ENCODE measurements around the gene DEFB132. TPM values are rescaled to one million over a fixed set of nuclear protein-coding genes. Genes with fewer than 3 reads are reported as not detected.
A peak's percentile ranks its signal among the peaks of the same experiment; 100 is the strongest.

The DEFB132 gene
- total RNA-seq, 2 experiments from 2014 or later: not detected

DNA sequence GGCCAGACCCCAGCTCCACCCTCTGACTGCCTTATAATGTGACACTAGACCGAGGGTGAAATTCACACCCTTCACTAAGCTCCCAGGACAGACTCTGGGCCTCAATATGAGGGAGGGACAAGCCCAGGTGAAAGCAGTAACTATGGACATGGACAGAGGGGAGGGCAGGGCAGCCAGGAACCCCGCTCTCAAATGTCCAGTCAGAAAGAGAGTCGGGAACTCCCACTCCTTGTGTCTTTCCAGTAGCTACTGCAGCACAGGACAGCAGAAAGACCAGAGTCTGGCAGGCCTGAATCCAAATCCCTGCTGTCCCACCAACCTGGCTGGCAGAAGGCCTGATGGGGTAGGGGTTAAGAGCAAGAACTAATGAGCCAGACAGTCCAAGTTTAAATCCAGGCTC, 26.6 kb downstream of the DEFB132 start:
- intact Hi-C loops (cut with micrococcal nuclease; ENCODE audit: unreplicated experiment): no loop called here

DNA sequence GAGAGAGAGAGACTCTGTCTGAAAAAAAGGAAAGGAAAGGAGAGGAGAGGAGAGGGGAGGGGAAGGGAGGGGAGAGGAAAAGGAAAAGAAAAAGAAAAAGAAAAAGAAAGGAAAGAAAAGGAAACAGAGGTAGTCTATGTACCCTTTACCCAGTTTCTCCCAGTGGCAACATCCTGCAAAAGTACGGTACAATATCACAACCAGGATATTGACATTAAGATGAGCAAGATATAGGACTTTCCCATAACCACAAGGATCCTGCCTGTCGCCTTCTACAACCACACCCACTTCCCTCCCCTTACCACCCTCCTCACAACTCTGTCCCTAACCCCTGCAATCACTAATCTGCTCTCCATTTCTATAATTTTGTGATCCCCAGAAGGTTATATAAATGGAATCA, 29.0 kb downstream of the DEFB132 start:
- Histone ChIP-seq H3K4me2 (ENCODE audit: low read length) (no peak overlapping the region), H3K4me1 (ENCODE audit: insufficient read depth, low read length, poor library complexity, severe bottlenecking) (peaks cover 16% of the 10 kb centered on the region), H2AFZ (ENCODE audit: low read length) (no peak overlapping the region), H3K27ac (ENCODE audit: low read depth, low read length, poor library complexity, severe bottlenecking) (no peak overlapping the region), H3K79me2 (ENCODE audit: insufficient read depth, low read depth, low read length) (no peaks in the 10 kb centered on the region), H4K20me1 (ENCODE audit: insufficient read depth, low read length) (no peaks in the 10 kb centered on the region), H3K9me3 (ENCODE audit: low read length) (no peaks in the 10 kb centered on the region), H3K36me3 (ENCODE audit: insufficient read depth, low read length) (no peaks in the 10 kb centered on the region), H3K4me3 (ENCODE audit: low read depth, low read length, poor library complexity, severe bottlenecking) (no peak overlapping the region), H3K9me2 (ENCODE audit: insufficient read depth, low read length) (no peaks in the 10 kb centered on the region)
- no peak for DNase-seq (ENCODE audit: low spot score)
- ChIA-PET CTCF (ENCODE audit: unreplicated experiment) (no interaction called here), POLR2A (no interaction called here)
- no peak for TF ChIP-seq EZH2phosphoT487 (IDR thresholded peaks at IDR 0.05; ENCODE audit: borderline replicate concordance, low read depth, low read length)
- TF ChIP-seq, protein P1, sequence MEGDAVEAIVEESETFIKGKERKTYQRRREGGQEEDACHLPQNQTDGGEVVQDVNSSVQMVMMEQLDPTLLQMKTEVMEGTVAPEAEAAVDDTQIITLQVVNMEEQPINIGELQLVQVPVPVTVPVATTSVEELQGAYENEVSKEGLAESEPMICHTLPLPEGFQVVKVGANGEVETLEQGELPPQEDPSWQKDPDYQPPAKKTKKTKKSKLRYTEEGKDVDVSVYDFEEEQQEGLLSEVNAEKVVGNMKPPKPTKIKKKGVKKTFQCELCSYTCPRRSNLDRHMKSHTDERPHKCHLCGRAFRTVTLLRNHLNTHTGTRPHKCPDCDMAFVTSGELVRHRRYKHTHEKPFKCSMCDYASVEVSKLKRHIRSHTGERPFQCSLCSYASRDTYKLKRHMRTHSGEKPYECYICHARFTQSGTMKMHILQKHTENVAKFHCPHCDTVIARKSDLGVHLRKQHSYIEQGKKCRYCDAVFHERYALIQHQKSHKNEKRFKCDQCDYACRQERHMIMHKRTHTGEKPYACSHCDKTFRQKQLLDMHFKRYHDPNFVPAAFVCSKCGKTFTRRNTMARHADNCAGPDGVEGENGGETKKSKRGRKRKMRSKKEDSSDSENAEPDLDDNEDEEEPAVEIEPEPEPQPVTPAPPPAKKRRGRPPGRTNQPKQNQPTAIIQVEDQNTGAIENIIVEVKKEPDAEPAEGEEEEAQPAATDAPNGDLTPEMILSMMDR (conservative IDR thresholded peaks at IDR 0.05; ENCODE audit: low read length): no peak
- no TSS peak for BruUV-seq (replicated peaks)
- intact Hi-C loops (cut with micrococcal nuclease; ENCODE audit: unreplicated experiment): no loop called here

More for the DNA sequence above, 26.6 kb downstream of the DEFB132 start:
- POLR2A ChIA-PET: no interaction called here
- CTCF ChIA-PET (ENCODE audit: unreplicated experiment): no interaction called here
- H3K4me2 ChIP-seq (ENCODE audit: low read length): no peak overlapping the region
- no peaks in the 10 kb centered on the region for H3K9me3 ChIP-seq (ENCODE audit: low read length)
- no peak overlapping the region for H2AFZ ChIP-seq (ENCODE audit: low read length)
- no TSS peak for BruUV-seq (replicated peaks)
- no peak overlapping the region for H3K27ac ChIP-seq (ENCODE audit: low read depth, low read length, poor library complexity, severe bottlenecking)
- H4K20me1 ChIP-seq (ENCODE audit: insufficient read depth, low read length): no peaks in the 10 kb centered on the region
- TF ChIP-seq EZH2phosphoT487 (IDR thresholded peaks at IDR 0.05; ENCODE audit: borderline replicate concordance, low read depth, low read length): no peak
- H3K9me2 ChIP-seq (ENCODE audit: insufficient read depth, low read length): no peaks in the 10 kb centered on the region
- H3K79me2 ChIP-seq (ENCODE audit: insufficient read depth, low read depth, low read length): no peaks in the 10 kb centered on the region
- H3K36me3 ChIP-seq (ENCODE audit: insufficient read depth, low read length): no peaks in the 10 kb centered on the region
- H3K4me3 ChIP-seq (ENCODE audit: low read depth, low read length, poor library complexity, severe bottlenecking): no peak overlapping the region
- no peak for DNase-seq (ENCODE audit: low spot score)
- H3K4me1 ChIP-seq (ENCODE audit: insufficient read depth, low read length, poor library complexity, severe bottlenecking): no peaks in the 10 kb centered on the region

DNA sequence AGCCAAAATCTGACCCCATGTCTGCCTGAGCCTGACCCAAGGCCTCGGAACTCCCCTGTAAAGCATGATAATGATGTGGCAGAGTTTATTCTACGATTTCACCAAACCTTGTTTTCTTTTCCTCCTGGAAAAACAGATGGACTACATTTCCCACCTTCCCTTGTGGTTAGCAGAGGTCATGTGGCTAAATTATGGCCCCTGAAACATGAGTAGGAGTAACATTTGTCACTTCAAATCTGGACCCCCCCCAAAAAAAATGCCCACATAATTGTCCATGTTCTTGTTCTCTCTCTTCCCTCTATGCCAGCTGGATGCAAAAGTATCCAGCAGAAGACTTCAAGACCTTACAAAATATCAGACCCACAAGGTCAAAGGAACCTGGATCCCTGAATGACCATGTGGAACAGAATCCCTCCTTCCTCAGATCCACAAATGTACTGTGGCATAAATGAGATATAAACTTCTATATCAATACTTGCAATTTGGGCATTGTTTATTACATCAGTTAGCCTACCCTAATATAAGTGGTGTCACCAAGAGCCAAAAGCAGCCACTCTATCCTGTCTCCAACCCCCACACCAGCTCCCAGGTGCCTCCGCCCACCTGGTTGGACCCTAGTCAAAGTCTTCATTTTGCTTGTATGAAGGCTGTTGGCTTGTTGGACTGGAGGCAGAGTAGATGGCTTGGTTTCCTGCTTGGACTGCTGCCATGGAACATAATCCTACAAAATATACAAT, 31.6 kb downstream of the DEFB132 start:
- no peaks in the 10 kb centered on the region for H3K9me2 ChIP-seq (ENCODE audit: insufficient read depth, low read length)
- intact Hi-C loops (cut with micrococcal nuclease; ENCODE audit: unreplicated experiment): no loop called here
- TF ChIP-seq, protein P1 (conservative IDR thresholded peaks at IDR 0.05; ENCODE audit: low read length): no peak
- TF ChIP-seq EZH2phosphoT487 (IDR thresholded peaks at IDR 0.05; ENCODE audit: borderline replicate concordance, low read depth, low read length): no peak
- CTCF ChIA-PET (ENCODE audit: unreplicated experiment): interaction anchor here (0.6 kb wide), 1 partner anchor 111 kb away, joined by 3 read pairs; no protein-coding TSS in a partner anchor
- DNase-seq (ENCODE audit: low spot score): no peak
- peak overlapping the region; percentile 71 for H3K4me3 ChIP-seq (ENCODE audit: low read depth, low read length, poor library complexity, severe bottlenecking)
- POLR2A ChIA-PET: no interaction called here
- H3K4me1 ChIP-seq (ENCODE audit: insufficient read depth, low read length, poor library complexity, severe bottlenecking): peaks cover 22% of the 10 kb centered on the region
- H3K36me3 ChIP-seq (ENCODE audit: insufficient read depth, low read length): no peaks in the 10 kb centered on the region
- no peaks in the 10 kb centered on the region for H3K79me2 ChIP-seq (ENCODE audit: insufficient read depth, low read depth, low read length)
- BruUV-seq (replicated peaks): TSS peak; percentile 68
- no peaks in the 10 kb centered on the region for H4K20me1 ChIP-seq (ENCODE audit: insufficient read depth, low read length)
- H3K27ac ChIP-seq (ENCODE audit: low read depth, low read length, poor library complexity, severe bottlenecking): no peak overlapping the region
- no peak overlapping the region; the same call in 1 of the 2 replicates for H2AFZ ChIP-seq (ENCODE audit: low read length)
- H3K4me2 ChIP-seq (ENCODE audit: low read length): peak overlapping the region; percentile 74
- H3K9me3 ChIP-seq (ENCODE audit: low read length): no peaks in the 10 kb centered on the region

All from OCI-LY7 (cell line).